K562 (cell line): ENCODE data around the gene CLK3. TPM values are rescaled to one million over a fixed set of nuclear protein-coding genes. Genes with fewer than 3 reads are reported as not detected.

Experiments used
- BRF1 ChIP-seq: IDR thresholded peaks from 3 replicates; pipeline ENCODE4 v1.6.1; 2011; ENCODE audit warnings: borderline replicate concordance, mild to moderate bottlenecking; ENCODE audit not compliant: insufficient read length; ENCODE audit errors: extremely low read depth
- CEBPZ ChIP-seq: fragments of 150-350 bp; IDR thresholded peaks from 2 replicates; pipeline ENCODE4 v1.6.1; 2014; ENCODE audit warnings: low read depth, mild to moderate bottlenecking, low read length, borderline replicate concordance
- ELF4 ChIP-seq: fragments of 450-650 bp; formaldehyde crosslinking; IDR thresholded peaks from 2 replicates; pipeline ENCODE4 v1.4.0; 2022; ENCODE audit warnings: missing genetic modification characterization
- HNRNPK ChIP-seq: fragments of 200-400 bp; formaldehyde crosslinking; IDR thresholded peaks from one replicate; pipeline ENCODE4 v1.6.1; 2018; ENCODE audit warnings: mild to moderate bottlenecking, low read depth, low read length; ENCODE audit not compliant: poor library complexity, severe bottlenecking
- MAFG ChIP-seq: fragments of 450-650 bp; conservative IDR thresholded peaks from 2 replicates; pipeline ENCODE4 v1.6.1; 2016; ENCODE audit warnings: missing genetic modification characterization, missing compliant biosample characterization
- MTA2 ChIP-seq: fragments of 450-650 bp; IDR thresholded peaks from 2 replicates; pipeline ENCODE4 v1.6.1; 2016; ENCODE audit warnings: low read depth
- POLR2G ChIP-seq: fragments of 200-400 bp; formaldehyde crosslinking; IDR thresholded peaks from 2 replicates; pipeline ENCODE4 v1.6.1; 2017; ENCODE audit warnings: low read depth, mild to moderate bottlenecking, antibody characterized with exemption, low read length, moderate library complexity
- ZNF586 ChIP-seq: fragments of 450-650 bp; formaldehyde crosslinking; conservative IDR thresholded peaks from 2 replicates; pipeline ENCODE4 v1.4.0; 2020; ENCODE audit warnings: mild to moderate bottlenecking, moderate library complexity
- polyA plus RNA-seq, 8 experiments: library from polyadenylated mRNA; depleted of rRNA in 4 of 8; stranded (reverse) in 5 of 8; unstranded in 3 of 8; fragments of >200 nt; fragmentation: Nextera tagmentation in 2 of 8; fragmentation: Illumina TruSeq in 1 of 8; extraction: Ambion mirVana in 2 of 8; extraction: Trizol in 1 of 8; gene quantifications; 2 replicates each; pipeline versions ENCODE4 v1.2.1 to v1.2.3, GENCODE V29; 2011 to 2014; ENCODE audit warnings: inconsistent platforms in 1 of 8, missing spikeins in 1 of 8
- total RNA-seq, 7 experiments: library from RNA; depleted of rRNA in 6 of 7; stranded (reverse); fragments of >200 nt in 6 of 7; fragmentation: Illumina TruSeq in 2 of 7; extraction: Trizol in 2 of 7; gene quantifications; 2 replicates each; pipeline versions ENCODE4 v1.2.1 to v1.2.3, GENCODE V29; 2011 to 2021; ENCODE audit warnings: low replicate concordance in 1 of 7

CLK3 gene
- total and polyA plus RNA-seq, 9 of the 15 experiments (the other 6 are each of a cell fraction or from before 2014, with no cell fraction given): 1.2 to 95.2 (median 51.7) TPM

- TF ChIP-seq MAFG (tag) (no peak), HNRNPK (no peak), ZNF586 (CRISPR knock-in tag) (no peak), POLR2G (no peak), CEBPZ (no peak), BRF1 (no peak), MTA2 (no peak), ELF4 (CRISPR knock-in tag) (no peak)
Observed at GRCh38 chr15:74636984-74637383, 21.3 kb downstream of the CLK3 start (continued).
